Astrocyte of the spinal cord (primary cell): Measurements from ENCODE around the gene PPP2R2D.

Experiments
- DNase-seq: peaks from one replicate; pipeline ENCODE4 v3.0.0; 2011; ENCODE audit warnings: low read depth, low spot score
- H3K4me3 ChIP-seq: 2 replicates; pipeline ENCODE4 v1.5.1; 2011; ENCODE audit warnings: low read depth, mild to moderate bottlenecking, low read length, moderate library complexity
- in situ Hi-C: cut with HindIII; loops from 2 replicates; pipeline ENCODE4 v1.10.0; 2017; ENCODE audit warnings: low sequenced_read_pairs
- TF ChIP-seq, protein P1 (sequence below): IDR thresholded peaks from 2 replicates; pipeline ENCODE4 v1.5.1; 2012; ENCODE audit warnings: low read depth, mild to moderate bottlenecking, low read length, inconsistent platforms

PPP2R2D gene

DNA sequence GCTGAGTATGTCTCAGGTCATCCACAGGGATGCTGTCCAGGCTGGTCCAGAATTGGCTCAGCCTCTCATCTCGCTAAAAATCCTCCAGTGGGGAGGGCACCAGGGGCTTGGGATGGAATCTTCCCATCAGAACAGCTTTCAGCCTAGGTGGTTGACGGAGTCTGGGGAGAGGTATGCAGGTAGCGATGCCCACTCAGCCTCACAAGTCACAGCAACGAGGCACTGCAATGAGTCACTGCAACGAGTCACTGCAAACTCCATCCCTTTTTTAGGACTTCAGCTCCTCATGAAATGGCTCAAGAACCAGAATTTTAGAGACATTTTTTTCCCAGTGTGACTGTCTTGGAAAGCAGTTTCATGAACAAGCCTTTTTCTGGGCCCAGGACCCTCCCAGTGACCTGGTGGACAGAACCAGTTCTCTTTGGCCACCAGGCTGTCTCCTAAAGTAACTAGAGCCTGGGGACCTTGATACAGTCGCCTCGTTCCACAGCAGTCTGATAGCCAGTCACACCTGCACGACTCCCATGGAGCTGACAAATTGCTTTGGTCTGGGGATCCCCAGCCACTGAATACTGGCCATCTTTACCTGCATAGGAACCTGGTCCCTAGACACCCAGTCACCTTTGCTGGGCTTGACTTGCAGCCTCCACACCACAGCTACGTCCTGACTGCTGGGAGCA, 41.3 kb upstream of the PPP2R2D start:
- TF ChIP-seq, protein P1, sequence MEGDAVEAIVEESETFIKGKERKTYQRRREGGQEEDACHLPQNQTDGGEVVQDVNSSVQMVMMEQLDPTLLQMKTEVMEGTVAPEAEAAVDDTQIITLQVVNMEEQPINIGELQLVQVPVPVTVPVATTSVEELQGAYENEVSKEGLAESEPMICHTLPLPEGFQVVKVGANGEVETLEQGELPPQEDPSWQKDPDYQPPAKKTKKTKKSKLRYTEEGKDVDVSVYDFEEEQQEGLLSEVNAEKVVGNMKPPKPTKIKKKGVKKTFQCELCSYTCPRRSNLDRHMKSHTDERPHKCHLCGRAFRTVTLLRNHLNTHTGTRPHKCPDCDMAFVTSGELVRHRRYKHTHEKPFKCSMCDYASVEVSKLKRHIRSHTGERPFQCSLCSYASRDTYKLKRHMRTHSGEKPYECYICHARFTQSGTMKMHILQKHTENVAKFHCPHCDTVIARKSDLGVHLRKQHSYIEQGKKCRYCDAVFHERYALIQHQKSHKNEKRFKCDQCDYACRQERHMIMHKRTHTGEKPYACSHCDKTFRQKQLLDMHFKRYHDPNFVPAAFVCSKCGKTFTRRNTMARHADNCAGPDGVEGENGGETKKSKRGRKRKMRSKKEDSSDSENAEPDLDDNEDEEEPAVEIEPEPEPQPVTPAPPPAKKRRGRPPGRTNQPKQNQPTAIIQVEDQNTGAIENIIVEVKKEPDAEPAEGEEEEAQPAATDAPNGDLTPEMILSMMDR, result no peak
- in situ Hi-C loops, result no loop called here
- DNase-seq, result no peak

DNA sequence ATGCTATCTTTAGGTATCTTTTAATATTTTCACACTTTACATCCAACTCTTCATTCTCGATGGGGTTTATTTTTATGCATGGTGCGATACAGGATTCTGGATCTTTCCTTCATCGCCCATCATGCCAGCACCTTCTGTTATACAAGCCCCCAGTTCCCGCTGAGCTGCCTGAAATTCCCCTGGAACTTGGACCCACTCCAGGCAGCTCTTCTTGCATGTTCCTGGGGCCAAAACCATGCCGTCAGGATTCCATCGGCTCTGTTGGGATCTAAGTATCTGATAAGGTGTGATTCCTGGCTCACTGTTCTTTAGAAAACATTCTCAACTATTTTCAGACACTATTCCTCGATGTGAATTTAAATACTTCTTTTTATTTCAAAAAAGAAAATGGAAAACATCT, 40.5 kb upstream of the PPP2R2D start:
- in situ Hi-C loops, result no loop called here
- H3K4me3 ChIP-seq, result no peak overlapping the region
- TF ChIP-seq, protein P1, result no peak
- no peak for DNase-seq

More for the DNA sequence above, 41.3 kb upstream of the PPP2R2D start:
- no peak overlapping the region for H3K4me3 ChIP-seq

DNA sequence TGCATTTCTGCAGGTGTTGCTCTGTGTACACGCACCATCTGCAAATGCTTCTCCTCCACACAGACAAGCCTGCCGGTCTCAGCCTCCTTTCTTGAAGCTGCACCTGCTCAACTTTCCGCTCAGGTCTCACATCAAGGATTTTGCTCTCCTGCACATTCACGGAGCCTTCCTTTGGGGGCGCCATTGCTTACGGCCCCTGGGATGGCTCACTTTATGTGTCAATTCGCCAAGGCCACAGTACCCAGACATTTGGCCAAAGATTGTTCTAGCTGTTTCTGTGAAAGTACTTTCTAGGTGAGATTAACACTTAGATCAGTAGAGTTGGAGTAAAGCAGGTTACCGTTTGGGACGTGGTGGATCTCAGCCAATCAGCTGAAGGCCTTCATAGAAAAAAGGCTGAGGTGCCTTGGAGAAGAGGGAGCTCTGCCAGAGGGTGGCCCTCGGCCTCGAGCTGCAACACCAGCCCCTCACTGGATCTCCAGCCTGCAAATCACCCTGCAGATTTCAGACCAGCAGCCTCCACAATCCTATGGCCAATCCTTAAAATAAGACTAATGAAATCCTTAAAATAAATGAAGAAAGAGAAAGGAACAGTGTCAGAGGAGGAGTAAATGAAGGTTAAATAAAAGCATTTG, 39.9 kb upstream of the PPP2R2D start:
- in situ Hi-C loops, result no loop called here
- DNase-seq, result no peak
- no peak overlapping the region for H3K4me3 ChIP-seq

DNA sequence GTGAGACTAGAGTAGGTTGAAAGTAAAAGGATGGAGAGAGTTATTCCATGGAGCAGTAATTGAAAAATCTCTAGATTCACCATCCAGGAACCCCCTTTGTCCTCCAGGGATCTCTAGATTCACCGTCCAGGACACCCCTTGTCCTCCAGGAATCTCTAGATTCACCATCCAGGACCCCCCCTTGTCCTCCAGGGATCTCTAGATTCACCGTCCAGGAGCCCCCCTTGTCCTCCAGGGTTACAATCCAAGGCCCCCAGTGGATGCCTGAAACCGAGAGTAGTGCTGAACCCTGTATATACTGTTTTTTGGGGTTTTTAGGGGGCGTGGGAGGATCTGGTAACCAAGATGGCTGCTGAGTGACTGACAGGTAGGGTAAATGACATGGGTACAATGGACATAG, 38.3 kb upstream of the PPP2R2D start:
- H3K4me3 ChIP-seq, result no peak overlapping the region
- no peak for DNase-seq
- TF ChIP-seq, protein P1, result no peak
- in situ Hi-C loops, result no loop called here

More for the DNA sequence above, 39.9 kb upstream of the PPP2R2D start:
- TF ChIP-seq, protein P1, result no peak

DNA sequence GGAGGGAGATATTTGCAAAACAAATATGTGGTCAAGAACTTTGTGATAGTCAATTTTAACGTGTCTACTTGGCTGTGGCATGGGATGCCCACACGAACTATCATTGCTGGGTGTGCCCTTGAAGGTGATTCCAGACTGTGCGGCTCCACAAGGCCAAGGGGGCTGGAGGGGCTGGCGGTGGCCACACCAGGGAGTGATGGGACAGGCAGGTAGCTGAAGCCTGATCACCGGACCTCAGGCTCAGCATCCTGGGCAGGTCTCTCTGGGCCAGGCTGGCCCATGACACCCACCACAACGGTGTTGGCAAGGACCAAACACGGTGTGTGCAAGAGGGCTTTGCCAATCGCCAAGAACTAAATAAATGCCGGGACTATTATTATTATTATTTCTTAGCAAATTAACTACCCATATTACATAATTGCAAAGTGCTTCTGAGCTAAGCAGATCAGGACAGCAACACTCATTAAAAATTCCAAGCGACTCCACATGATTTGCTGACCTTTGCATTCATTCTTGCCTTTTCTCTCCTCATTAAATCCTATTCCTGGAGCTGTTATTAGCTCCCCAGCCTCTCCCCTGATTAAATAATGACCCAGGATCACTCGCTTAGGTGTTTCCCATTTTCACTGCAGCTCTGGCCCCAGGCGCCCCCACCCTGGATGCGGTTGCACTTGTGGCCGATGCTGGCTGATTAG, 35.4 kb upstream of the PPP2R2D start:
- TF ChIP-seq, protein P1, result no peak
- DNase-seq, result no peak
- no peak overlapping the region for H3K4me3 ChIP-seq
- in situ Hi-C loops, result no loop called here

DNA sequence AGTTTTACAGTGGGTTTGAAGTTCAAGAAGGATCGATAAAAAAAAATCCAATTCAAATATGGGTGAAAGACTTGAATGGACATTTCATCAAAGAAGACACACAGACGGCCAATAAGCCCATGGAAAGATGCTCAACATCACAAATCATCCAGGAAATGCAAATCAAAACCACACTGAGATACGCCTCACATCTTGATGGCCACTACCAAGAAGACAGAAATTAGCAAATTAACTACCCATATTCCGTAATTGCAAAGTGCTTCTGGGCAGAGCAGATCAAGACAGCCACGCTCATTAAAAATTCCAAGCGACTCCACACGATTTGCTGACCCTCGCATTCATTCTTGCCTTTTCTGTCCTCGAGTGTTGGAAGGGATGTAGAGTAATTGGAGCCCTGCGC, 34.1 kb upstream of the PPP2R2D start:
- in situ Hi-C loops, result no loop called here
- TF ChIP-seq, protein P1, result no peak
- no peak overlapping the region for H3K4me3 ChIP-seq
- DNase-seq, result no peak
